GM21737 (cell line): Measurements from ENCODE around the gene COMMD7.
A peak's percentile ranks its signal among the peaks of the same experiment; 100 is the strongest.
"Not testable (repeated sequence)": the region's sequence is repeated elsewhere in the genome, so short reads cannot be mapped to it uniquely, and the experiment has no call there.

Source experiments
- ATAC-seq: cut with Tn5 transposase; IDR thresholded peaks from one replicate; pipeline ENCODE4 v1.9.1; 2021; ENCODE audit warnings: mild to moderate bottlenecking, moderate library complexity; ENCODE audit not compliant: unreplicated experiment

COMMD7 gene

GRCh38 chr20:32765230-32765875 lies 22.1 kb upstream of the COMMD7 start:
- ATAC-seq, result not testable (repeated sequence)

GRCh38 chr20:32764005-32764960 lies 21.0 kb upstream of the COMMD7 start:
- ATAC-seq, result no peak

- ATAC-seq, result no peak
These were observed 20.1 kb upstream of the COMMD7 start for GRCh38 chr20:32763202-32764004.

- ATAC-seq, result no peak
These were observed 19.5 kb upstream of the COMMD7 start for GRCh38 chr20:32762754-32763201.

GRCh38 chr20:32761831-32762753 lies 18.8 kb upstream of the COMMD7 start, which contains the start of gene DNMT3B:
Gene DNMT3B, plus strand, starts transcription at chr20:32762385. Its CDS starts 17,939 bp downstream, at chr20:32780324.
- ATAC-seq, result peak; percentile 52

GRCh38 chr20:32761417-32761830 lies 18.2 kb upstream of the COMMD7 start:
- no peak for ATAC-seq

- no peak for ATAC-seq
These were observed 12.9 kb upstream of the COMMD7 start for GRCh38 chr20:32756156-32756555.

- no peak for ATAC-seq
These were observed 10.5 kb upstream of the COMMD7 start for GRCh38 chr20:32753731-32754130.

- no peak for ATAC-seq
These were observed 9.4 kb upstream of the COMMD7 start for GRCh38 chr20:32752458-32753250.

GRCh38 chr20:32751702-32752457 lies 8.6 kb upstream of the COMMD7 start:
- ATAC-seq, result no peak

GRCh38 chr20:32751293-32751692 lies 8.0 kb upstream of the COMMD7 start:
- ATAC-seq, result no peak

GRCh38 chr20:32749914-32750637 lies 6.8 kb upstream of the COMMD7 start:
- ATAC-seq, result no peak

- no peak for ATAC-seq
These were observed 688 bp downstream of the COMMD7 start for GRCh38 chr20:32742322-32743236.

- ATAC-seq, result no peak
These were observed 2.1 kb downstream of the COMMD7 start for GRCh38 chr20:32741151-32741550.

GRCh38 chr20:32737371-32738223 lies 5.7 kb downstream of the COMMD7 start:
- no peak for ATAC-seq

GRCh38 chr20:32731882-32732266 lies 11.4 kb downstream of the COMMD7 start:
- ATAC-seq, result no peak
